GM21529 (cell line): ENCODE measurements around the gene MIB2.

Experiments
- ATAC-seq: cut with Tn5 transposase; IDR thresholded peaks from one replicate; pipeline ENCODE4 v1.9.1; 2021; ENCODE audit not compliant: unreplicated experiment

The MIB2 gene

GRCh38 chr1:1598051-1598719, 17.1 kb upstream of the MIB2 start:
- ATAC-seq, result no peak

- no peak for ATAC-seq
Observed at GRCh38 chr1:1598720-1599029, 16.6 kb upstream of the MIB2 start.

DNA sequence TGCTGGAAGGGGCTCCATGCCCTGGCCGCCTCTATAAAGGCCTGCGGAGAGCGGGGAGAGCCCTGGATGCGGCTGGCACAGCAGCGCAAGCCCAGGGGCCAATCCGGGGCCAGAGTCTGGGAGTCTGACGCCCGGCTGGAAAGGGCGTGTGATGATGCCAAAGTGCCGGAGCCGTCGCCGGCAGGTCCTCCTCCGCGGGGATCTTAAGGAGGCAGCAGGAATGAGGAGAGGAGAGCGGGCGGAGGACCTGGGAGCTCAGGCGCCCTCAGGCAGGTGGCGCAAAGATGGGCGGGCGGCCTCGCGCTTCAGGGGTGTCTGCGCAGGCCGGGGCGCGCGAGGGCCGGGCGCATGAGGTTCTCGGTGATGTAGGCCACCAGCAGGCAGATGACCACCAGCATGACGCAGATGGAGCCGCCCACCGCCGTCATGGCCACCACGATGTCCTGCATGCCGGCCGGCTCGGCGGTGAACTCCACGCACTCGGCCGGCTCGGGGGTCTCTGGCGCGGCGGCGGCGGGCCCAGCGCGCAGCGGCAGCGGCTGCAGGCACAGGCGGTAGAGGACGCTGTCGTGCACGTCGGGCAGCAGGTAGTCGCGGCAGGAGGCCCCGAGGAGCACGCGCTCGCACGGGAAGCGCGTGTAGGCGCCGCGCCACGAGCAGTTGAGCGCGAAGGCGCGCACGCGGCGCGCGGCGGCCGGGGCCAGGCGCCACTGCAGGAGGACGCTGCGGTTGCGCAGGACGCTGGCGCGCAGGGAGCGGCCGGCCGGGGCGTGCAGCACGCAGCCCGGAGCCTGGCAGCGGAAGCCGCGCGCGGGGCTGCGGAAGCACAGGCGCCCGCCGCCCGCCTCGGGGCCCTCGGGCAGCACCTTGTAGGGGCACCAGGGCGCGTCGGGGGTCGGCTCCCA, 16.0 kb upstream of the MIB2 start:
- ATAC-seq, result no peak

DNA sequence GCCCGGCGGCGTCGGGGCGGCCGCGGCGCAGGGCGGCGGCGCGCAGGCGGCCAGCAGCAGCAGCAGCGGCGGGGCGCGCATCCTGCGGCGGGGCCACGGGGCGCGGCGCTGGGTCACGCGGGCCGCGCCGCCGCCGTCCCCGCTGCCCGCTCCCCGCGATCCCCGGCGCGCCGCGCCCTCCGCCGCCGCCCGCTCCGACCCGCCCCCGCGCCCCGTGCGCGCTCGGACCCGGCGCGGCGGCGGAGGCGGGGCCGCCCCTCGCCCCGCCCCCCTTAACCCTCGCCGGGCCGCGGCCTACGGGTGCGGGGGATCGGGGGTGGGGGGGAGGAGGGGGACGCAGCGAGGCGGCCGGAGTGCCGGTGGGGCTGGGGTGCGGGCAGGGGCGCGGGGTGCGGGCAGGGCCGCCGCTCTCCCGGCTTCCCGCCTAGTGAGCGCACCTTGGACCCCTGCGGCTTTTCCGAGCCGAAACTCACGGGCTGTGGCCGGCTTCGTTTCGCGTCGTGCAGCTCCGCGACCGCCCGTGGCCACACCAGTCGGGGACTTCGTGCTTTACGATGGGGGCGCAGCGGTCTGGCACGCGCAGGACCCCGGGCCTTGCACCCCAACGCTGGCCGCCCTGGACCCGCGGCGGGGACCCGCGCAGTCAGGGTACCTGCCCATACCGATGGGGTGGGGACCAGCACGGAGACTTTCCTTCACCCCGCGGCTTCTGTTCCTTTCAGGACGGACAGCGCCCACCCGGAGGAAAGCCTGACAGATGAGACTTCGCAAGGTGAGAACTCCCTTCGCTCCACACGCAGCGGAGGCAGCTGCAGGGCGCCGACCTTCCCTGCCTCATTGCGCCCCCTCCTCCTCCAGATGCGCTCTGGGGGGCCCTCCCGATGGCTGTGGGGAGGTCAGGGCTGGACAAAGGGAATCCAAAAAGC, 15.1 kb upstream of the MIB2 start, which contains the start of gene FNDC10:
Gene FNDC10, minus strand, starts transcription at position 201 of the 926 bp plus-strand sequence. Its CDS starts 120 bp downstream, at position 81.
- ATAC-seq, result no peak

- no peak for ATAC-seq
Observed at GRCh38 chr1:1600861-1601563, 14.3 kb upstream of the MIB2 start.

GRCh38 chr1:1601564-1602303, 13.6 kb upstream of the MIB2 start:
- ATAC-seq, result no peak

DNA sequence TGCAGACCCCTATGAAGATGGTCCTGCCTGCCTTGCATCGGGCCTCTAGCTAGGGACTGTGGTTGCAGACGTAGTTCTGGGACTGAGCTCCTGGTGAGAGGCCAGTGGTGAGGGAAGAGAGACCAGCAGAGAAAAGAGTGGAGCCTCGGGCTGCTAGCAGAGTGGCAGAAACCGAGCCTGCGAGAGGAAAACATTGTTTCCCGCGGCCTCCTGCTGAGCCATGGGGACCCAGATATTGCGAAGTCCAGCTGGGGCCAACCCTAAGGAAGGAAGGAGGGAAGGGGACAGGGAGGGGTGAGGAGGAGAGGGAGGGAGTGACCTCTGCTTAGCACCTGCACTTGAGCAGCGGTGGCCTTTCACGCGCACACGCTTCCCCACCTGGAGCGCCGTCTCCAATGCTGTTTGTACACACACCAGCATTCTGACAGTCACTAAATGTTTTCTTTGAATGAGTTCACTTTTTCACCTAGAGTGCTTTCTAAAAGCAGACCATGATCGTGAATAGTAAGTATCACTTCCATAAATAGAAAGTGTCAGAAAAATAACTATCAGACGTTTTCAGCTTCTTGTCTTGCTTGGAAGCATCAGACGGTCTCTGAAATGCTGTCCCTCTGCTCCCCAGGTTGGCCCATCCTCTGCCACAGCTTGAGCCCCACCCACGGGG, 12.9 kb upstream of the MIB2 start:
- no peak for ATAC-seq

GRCh38 chr1:1602968-1603506, 12.3 kb upstream of the MIB2 start:
- no peak for ATAC-seq

DNA sequence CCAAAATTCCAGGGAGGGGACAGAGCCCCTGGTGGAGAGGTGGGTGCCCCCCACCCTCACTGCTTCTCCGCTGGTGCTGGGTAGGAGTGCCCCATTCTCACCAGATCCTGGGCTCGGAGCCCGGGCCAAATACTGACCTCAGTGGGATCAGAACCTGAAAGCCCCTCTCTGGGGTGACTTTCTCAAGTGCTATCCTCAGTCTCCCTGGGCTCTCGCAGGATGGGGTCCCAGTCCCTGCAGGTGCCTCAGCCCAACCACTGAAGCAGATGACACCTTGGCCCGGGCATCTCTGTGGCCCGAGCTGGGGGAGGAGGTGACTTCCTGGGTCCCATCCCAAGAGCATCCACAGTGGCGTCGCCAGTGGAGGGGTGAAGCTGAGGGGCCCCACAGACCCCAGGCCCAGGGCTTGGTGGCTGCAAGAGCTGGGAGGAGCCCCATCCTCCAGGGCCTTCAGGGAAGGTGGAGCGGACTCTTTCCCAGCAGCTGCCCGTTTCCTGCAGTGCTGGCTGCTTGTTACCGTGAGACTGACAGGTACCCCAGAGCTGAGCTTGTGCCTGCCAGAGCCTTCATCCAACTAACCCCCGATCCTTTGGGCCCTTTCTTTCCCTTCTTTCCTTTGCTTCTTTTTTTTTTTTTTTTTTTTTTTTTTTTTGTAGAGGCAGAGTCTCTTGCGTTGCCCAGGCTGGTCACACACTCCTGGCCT, 11.5 kb upstream of the MIB2 start:
- no peak for ATAC-seq

GRCh38 chr1:1604374-1605033, 10.8 kb upstream of the MIB2 start:
- ATAC-seq, result no peak

DNA sequence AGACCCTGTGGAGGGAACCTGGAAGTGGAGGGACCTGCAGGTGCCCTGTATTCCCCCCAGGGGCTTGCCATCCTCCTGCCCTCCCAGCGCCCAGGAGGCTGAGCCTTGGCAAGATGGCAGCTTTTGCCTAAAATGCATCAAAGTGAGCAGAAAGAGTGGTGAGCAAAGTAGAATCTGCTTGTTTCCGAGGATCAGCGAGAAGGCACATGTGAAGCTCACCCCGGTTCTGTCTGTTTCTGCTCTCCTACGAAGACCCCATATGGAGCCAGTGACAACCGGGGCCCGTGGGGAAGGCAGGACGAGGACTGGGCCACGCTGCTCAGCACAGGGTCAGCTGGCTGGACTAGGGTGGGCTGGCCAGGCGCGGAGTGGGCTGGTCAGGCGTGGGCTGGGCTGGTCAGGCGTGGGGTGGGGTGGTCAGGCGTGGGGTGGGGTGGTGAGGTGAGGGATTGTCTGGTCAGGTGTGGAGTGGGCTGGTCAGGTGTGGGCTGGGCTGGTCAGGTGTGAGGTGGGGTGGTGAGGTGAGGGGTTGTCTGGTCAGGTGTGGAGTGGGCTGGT, 10.2 kb upstream of the MIB2 start:
- ATAC-seq, result no peak

- ATAC-seq, result no peak
Observed at GRCh38 chr1:1605724-1606123, 9.6 kb upstream of the MIB2 start.

DNA sequence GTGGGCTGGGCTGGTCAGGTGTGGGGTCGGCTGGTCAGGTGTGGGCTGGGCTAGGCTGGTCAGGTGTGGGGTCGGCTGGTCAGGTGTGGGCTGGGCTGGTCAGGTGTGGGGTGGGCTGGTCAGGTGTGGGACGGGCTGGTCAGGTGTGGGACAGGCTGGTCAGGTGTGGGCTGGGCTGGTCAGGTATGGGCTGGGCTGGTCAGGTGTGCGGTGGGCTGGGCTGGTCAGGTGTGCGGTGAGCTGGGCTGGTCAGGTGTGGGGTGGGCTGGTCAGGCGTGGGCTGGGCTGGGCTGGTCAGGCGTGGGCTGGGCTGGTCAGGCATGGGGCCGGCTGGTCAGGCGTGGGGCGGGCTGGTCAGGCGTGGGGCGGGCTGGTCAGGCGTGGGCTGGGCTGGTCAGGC, 9.1 kb upstream of the MIB2 start:
- no peak for ATAC-seq

DNA sequence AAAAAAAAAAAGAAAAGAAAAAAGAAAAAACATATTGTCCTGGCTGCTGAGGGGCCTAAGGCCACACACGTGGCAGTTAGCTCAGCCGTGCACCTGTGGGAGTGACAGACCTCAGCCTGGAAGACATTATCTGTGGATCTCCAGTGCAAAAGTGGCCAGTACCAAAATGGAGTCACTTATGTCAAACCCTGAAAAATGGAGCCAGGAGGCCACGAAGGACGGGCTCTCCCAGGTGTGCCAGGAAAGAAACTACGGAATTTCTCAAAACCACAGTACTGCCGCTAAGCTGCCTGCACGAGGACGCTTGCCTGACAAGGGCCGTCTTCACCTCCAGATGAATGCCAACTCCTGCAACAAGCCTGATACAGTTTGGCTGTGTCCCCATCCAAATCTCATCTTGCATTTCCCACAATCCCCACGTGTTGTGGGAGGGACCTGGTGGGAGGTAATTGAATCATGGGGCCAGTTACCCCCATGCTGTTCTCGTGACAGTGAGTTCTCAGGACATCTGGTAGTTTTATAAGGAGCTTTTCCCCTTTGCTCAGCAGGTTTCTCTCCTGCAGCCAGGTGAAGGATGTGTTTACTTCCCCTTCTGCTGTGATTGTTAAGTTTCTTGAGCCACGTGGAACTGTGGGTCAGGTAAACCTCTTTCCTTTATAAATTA, 5.3 kb upstream of the MIB2 start:
- no peak for ATAC-seq

GRCh38 chr1:1610796-1611195, 4.5 kb upstream of the MIB2 start:
- ATAC-seq, result no peak

- no peak for ATAC-seq
Observed at GRCh38 chr1:1612104-1612400, 3.2 kb upstream of the MIB2 start.

DNA sequence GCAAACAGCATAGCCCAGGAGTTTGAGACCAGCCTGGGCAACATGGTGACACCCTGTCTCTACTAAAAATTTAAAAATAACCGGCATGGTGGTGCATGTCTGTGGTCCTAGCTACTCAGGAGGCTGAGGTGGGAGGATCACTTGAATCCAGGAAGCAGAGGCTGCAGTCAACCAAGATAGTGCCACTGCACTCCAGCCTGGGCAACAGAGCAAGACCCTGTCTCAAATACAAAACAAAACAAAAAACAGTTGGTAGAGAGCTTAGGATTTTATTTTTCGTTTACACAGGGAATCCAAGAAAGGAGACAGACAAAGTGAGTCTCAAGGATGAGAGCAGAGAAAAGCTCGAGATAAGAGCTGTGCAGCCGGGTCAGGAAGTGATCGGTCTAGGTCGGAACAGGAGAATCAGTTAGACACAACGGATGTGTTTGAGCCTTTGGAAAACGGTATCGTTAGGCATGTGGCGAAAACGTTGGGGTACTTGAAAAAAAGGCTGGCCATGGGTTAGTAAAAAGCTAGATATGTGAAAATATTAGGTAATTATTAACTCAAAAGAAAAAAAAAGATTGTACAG, 1.7 kb upstream of the MIB2 start:
- ATAC-seq, result no peak
